GM12878 (cell line): ENCODE results near the gene CHRNG. TPM values are rescaled to one million over a fixed set of nuclear protein-coding genes. Genes with fewer than 3 reads are reported as not detected.

Experiments
- ATAC-seq: fragments of 200-7000 bp; cut with Tn5 transposase; 3 replicates; pipeline ENCODE4 v1.9.1; 2020; ENCODE audit warnings: mild to moderate bottlenecking, moderate library complexity
- BruUV-seq: library from RNA; stranded (reverse); fragments of 400-500 nt; replicated peaks from 2 replicates; lab custom pipeline; 2021; lab: Mats Ljungman, UMichigan
- CTCF ChIA-PET: fragments of 300-600 bp; sonication (Branson Sonifier 250); formaldehyde crosslinking; extraction: SDS; loops from one replicate; lab custom pipeline; 2021; ENCODE audit warnings: inconsistent platforms; lab: Yijun Ruan, JAX
- POLR2A ChIA-PET: fragments of 350-600 bp; formaldehyde crosslinking; extraction: SDS; loops from one replicate; lab custom pipeline; 2021; ENCODE audit warnings: inconsistent platforms; lab: Charles Lee
- RAD21 ChIA-PET: fragments of 300-600 bp; sonication (Branson Sonifier 250); formaldehyde crosslinking; loops from one replicate; lab custom pipeline; 2023; ENCODE audit warnings: antibody characterized with exemption; ENCODE audit not compliant: unreplicated experiment; lab: Charles Lee
- SMC1A ChIA-PET: fragments of 300-600 bp; sonication (Branson Sonifier 250); formaldehyde crosslinking; loops from one replicate; lab custom pipeline; 2023; ENCODE audit not compliant: unreplicated experiment, uncharacterized antibody; lab: Charles Lee
- DNase-seq: peaks from one replicate; pipeline ENCODE4 v3.0.0-alpha.2; 2011; ENCODE audit warnings: low read depth, low spot score
- FAIRE-seq: peaks from 3 replicates; lab custom pipeline; 2011; peaks lifted over from hg19 to GRCh38; lab: Jason Lieb, UNC
- H2AFZ ChIP-seq: 2 replicates; pipeline ENCODE4 v1.6.0; 2011; ENCODE audit warnings: low read depth, low read length, control low read depth; ENCODE audit not compliant: control insufficient read depth
- H3K27ac ChIP-seq: 2 replicates; pipeline ENCODE4 v1.5.1; 2011; ENCODE audit warnings: control low read depth; ENCODE audit not compliant: control insufficient read depth, insufficient read depth
- H3K27me3 ChIP-seq, 2 experiments: replicated peaks in 1 of 2; 2 replicates each; pipeline versions ENCODE4 v1.6.0 to v1.6.1; 2011; ENCODE audit warnings: low read length in 1 of 2; ENCODE audit not compliant: control insufficient read depth in 2 of 2, insufficient read depth in 2 of 2
- H3K36me3 ChIP-seq, 2 experiments: 2 replicates each; pipeline ENCODE4 v1.5.1; 2011; ENCODE audit warnings: low read length in 1 of 2; ENCODE audit not compliant: control insufficient read depth in 2 of 2, insufficient read depth in 2 of 2
- H3K4me1 ChIP-seq: 2 replicates; pipeline ENCODE4 v1.6.1; 2011; ENCODE audit warnings: mild to moderate bottlenecking, low read length, moderate library complexity, mixed read lengths; ENCODE audit not compliant: control insufficient read depth, insufficient read depth
- H3K4me2 ChIP-seq: 2 replicates; pipeline ENCODE4 v1.6.0; 2011; ENCODE audit warnings: control low read depth; ENCODE audit not compliant: control insufficient read depth, insufficient read depth
- H3K4me3 ChIP-seq: fragments of 200-600 bp; sonication (generic); 2 replicates; pipeline ENCODE4 v1.5.1; 2016
- H3K79me2 ChIP-seq: 2 replicates; pipeline ENCODE4 v1.6.0; 2011; ENCODE audit warnings: low read length; ENCODE audit not compliant: control insufficient read depth, insufficient read depth
- H3K9ac ChIP-seq: 2 replicates; pipeline ENCODE4 v1.8.0; 2011; ENCODE audit warnings: low read length, control low read depth, mixed read lengths; ENCODE audit not compliant: control insufficient read depth, insufficient read depth
- H3K9me3 ChIP-seq: replicated peaks from 3 replicates; pipeline ENCODE4 v1.5.1; 2011; ENCODE audit warnings: mild to moderate bottlenecking, low read length; ENCODE audit not compliant: control insufficient read depth, insufficient read depth
- H4K20me1 ChIP-seq: 2 replicates; pipeline ENCODE4 v1.6.0; 2011; ENCODE audit not compliant: control insufficient read depth, insufficient read depth
- BHLHE40 ChIP-seq, 2 experiments: fragments of 450-650 bp in 1 of 2; IDR thresholded peaks; 2 replicates each; pipeline ENCODE4 v1.6.1; 2011 to 2017; ENCODE audit warnings: low read depth in 2 of 2, borderline replicate concordance in 1 of 2, improper control_type of control experiment in 1 of 2, low read length in 1 of 2, mild to moderate bottlenecking in 1 of 2
- CBFB ChIP-seq: IDR thresholded peaks from 2 replicates; pipeline ENCODE4 v1.6.1; 2016; ENCODE audit warnings: antibody characterized with exemption, low read depth
- CEBPB ChIP-seq, 2 experiments: fragments of 150-350 bp in 1 of 2; IDR thresholded peaks; 2 replicates each; pipeline ENCODE4 v1.6.1; 2012 to 2014; ENCODE audit warnings: low read depth in 2 of 2, low read length in 2 of 2, borderline replicate concordance in 1 of 2, inconsistent platforms in 1 of 2
- CREB1 ChIP-seq: IDR thresholded peaks from 2 replicates; pipeline ENCODE4 v1.6.1; 2012; ENCODE audit warnings: low read depth, mild to moderate bottlenecking, inconsistent platforms
- ESRRA ChIP-seq: IDR thresholded peaks from 2 replicates; pipeline ENCODE4 v1.6.1; 2012; ENCODE audit warnings: mild to moderate bottlenecking, low read length, improper control_type of control experiment
- FOXK2 ChIP-seq: fragments of 450-650 bp; IDR thresholded peaks from 2 replicates; pipeline ENCODE4 v1.6.1; 2017; ENCODE audit warnings: mild to moderate bottlenecking, moderate library complexity
- IKZF2 ChIP-seq, 2 experiments: fragments of 450-650 bp; IDR thresholded peaks; 2 replicates each; pipeline ENCODE4 v1.6.1; 2017; ENCODE audit warnings: mild to moderate bottlenecking in 2 of 2, moderate library complexity in 2 of 2
- PRDM15 ChIP-seq: fragments of 450-650 bp; formaldehyde crosslinking; IDR thresholded peaks from 2 replicates; pipeline ENCODE4 v1.4.0; 2020; ENCODE audit warnings: mild to moderate bottlenecking, moderate library complexity
- RELA ChIP-seq: fragments of 450-650 bp; IDR thresholded peaks from 2 replicates; pipeline ENCODE4 v1.8.0; 2014; ENCODE audit warnings: borderline replicate concordance; ENCODE audit not compliant: partially characterized antibody
- RFX5 ChIP-seq: IDR thresholded peaks from 2 replicates; pipeline ENCODE4 v1.6.1; 2011; ENCODE audit warnings: low read depth, low read length, improper control_type of control experiment
- SIX5 ChIP-seq: IDR thresholded peaks from 2 replicates; pipeline ENCODE4 v1.6.1; 2011; ENCODE audit warnings: mild to moderate bottlenecking, low read depth, low read length, moderate library complexity; ENCODE audit not compliant: severe bottlenecking
- SMAD1 ChIP-seq: fragments of 450-650 bp; IDR thresholded peaks from 2 replicates; pipeline ENCODE4 v1.6.1; 2018; ENCODE audit warnings: mild to moderate bottlenecking, low read depth; ENCODE audit not compliant: partially characterized antibody
- SP1 ChIP-seq: IDR thresholded peaks from one replicate; pipeline ENCODE4 v1.6.1; 2011; ENCODE audit warnings: low read depth, low read length
- STAT3 ChIP-seq: IDR thresholded peaks from 2 replicates; pipeline ENCODE4 v1.6.1; 2011; ENCODE audit warnings: low read depth, low read length, improper control_type of control experiment
- ZBED1 ChIP-seq: IDR thresholded peaks from 2 replicates; pipeline ENCODE4 v1.6.1; 2016; ENCODE audit warnings: borderline replicate concordance
- ZNF207 ChIP-seq: fragments of 450-650 bp; IDR thresholded peaks from 2 replicates; pipeline ENCODE4 v1.6.1; 2014; ENCODE audit warnings: antibody characterized with exemption, mild to moderate bottlenecking, borderline replicate concordance
- ZNF217 ChIP-seq: fragments of 450-650 bp; IDR thresholded peaks from 2 replicates; pipeline ENCODE4 v1.6.1; 2017; ENCODE audit warnings: antibody characterized with exemption, mild to moderate bottlenecking
- ZNF24 ChIP-seq: fragments of 450-650 bp; IDR thresholded peaks from 2 replicates; pipeline ENCODE4 v1.6.1; 2017; ENCODE audit warnings: antibody characterized with exemption, mild to moderate bottlenecking
- WGBS: methylation state at CpG from one replicate; pipeline ENCODE4 v1.1.6; 2016; ENCODE audit warnings: low lambda C conversion rate; ENCODE audit not compliant: insufficient replicate concordance, insufficient coverage; ENCODE audit errors: missing lambda C conversion rate; 5-methylcytosine and 5-hydroxymethylcytosine counted together
- in situ Hi-C: fragments of 300-500 bp; cut with MboI; formaldehyde crosslinking; loops from 9 replicates; pipeline ENCODE4 v1.14.3; 2018; ENCODE audit warnings: mixed read lengths
- intact Hi-C: fragments of 100-400 bp; cut with micrococcal nuclease; formaldehyde crosslinking; loops from one replicate; pipeline ENCODE4 v1.14.2; 2022; ENCODE audit not compliant: unreplicated experiment
- polyA plus RNA-seq, 11 experiments: library from polyadenylated mRNA; depleted of rRNA in 4 of 11; unstranded in 6 of 11; stranded (reverse) in 5 of 11; fragments of >200 nt; fragmentation: Nextera tagmentation in 4 of 11; fragmentation: Illumina TruSeq in 1 of 11; extraction: Ambion mirVana in 4 of 11; extraction: Trizol in 1 of 11; gene quantifications; 1 replicate in 1 of 11; 2 replicates in 10 of 11; pipeline versions ENCODE4 v1.2.1 to v1.2.3, GENCODE V29; 2011 to 2016; ENCODE audit warnings: inconsistent platforms in 2 of 11, missing spikeins in 2 of 11, low read depth in 1 of 11
- total RNA-seq, 4 experiments: library from RNA; depleted of rRNA in 3 of 4; stranded (reverse); fragments of >200 nt in 3 of 4; fragmentation: Illumina TruSeq in 1 of 4; extraction: Trizol in 1 of 4; gene quantifications; 2 replicates each; pipeline versions ENCODE4 v1.2.1 to v1.2.3, GENCODE V29; 2013 to 2021
- TF ChIP-seq, protein P1 (sequence below): fragments of 450-650 bp; IDR thresholded peaks from 2 replicates; pipeline ENCODE4 v1.6.1; 2014; ENCODE audit warnings: mild to moderate bottlenecking

The CHRNG gene
- total and polyA plus RNA-seq, 10 of the 15 experiments (the other 5 are each of a cell fraction or from before 2014, with no cell fraction given): 0.17 TPM; not detected in 9

- FAIRE-seq (no peak), ATAC-seq (no peak), DNase-seq (no peak)
- in situ Hi-C loops: no loop called here
- WGBS: 96% methylated on average over 2 of the region's 2 CpGs
- peaks cover 8% of the 10 kb centered on the region; the same call in 1 of the 2 replicates for H3K4me1 ChIP-seq
- ChIA-PET POLR2A (no interaction called here), SMC1A (no interaction called here), RAD21 (no interaction called here), CTCF (no interaction called here)
- no peak overlapping the region for H3K4me2 ChIP-seq
- peaks cover 0 to 24% of the 10 kb centered on the region in 2 experiments; a peak in 3 of 4 replicates for H3K36me3 ChIP-seq
- H4K20me1 ChIP-seq: no peaks in the 10 kb centered on the region
- no peaks in the 10 kb centered on the region for H3K27me3 ChIP-seq
- no peak overlapping the region for H3K4me3 ChIP-seq
- H2AFZ ChIP-seq: no peak overlapping the region
- TF ChIP-seq CREB1 (no peak), SIX5 (no peak), STAT3 (no peak), RFX5 (no peak), PRDM15 (CRISPR knock-in tag) (no peak), ZBED1 (no peak), BHLHE40 (IDR thresholded peaks at IDR 0.05; ENCODE audit: borderline replicate concordance in 1 of 2, low read depth in 2 of 2, low read length in 1 of 2) (no peak), SMAD1 (no peak), ESRRA (no peak), CEBPB (IDR thresholded peaks at IDR 0.05; ENCODE audit: borderline replicate concordance in 1 of 2, low read depth in 2 of 2, low read length in 2 of 2) (no peak), IKZF2 (IDR thresholded peaks at IDR 0.05) (no peak), FOXK2 (no peak), ZNF207 (no peak), RELA (no peak), ZNF24 (no peak), SP1 (no peak), ZNF217 (no peak), CBFB (no peak)
- TF ChIP-seq, protein P1, sequence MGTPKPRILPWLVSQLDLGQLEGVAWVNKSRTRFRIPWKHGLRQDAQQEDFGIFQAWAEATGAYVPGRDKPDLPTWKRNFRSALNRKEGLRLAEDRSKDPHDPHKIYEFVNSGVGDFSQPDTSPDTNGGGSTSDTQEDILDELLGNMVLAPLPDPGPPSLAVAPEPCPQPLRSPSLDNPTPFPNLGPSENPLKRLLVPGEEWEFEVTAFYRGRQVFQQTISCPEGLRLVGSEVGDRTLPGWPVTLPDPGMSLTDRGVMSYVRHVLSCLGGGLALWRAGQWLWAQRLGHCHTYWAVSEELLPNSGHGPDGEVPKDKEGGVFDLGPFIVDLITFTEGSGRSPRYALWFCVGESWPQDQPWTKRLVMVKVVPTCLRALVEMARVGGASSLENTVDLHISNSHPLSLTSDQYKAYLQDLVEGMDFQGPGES: no peak
- intact Hi-C loops: no loop called here
- BruUV-seq: no TSS peak
- H3K9ac ChIP-seq: no peak overlapping the region
- no peaks in the 10 kb centered on the region for H3K9me3 ChIP-seq
- no peak overlapping the region for H3K27ac ChIP-seq
- H3K79me2 ChIP-seq: no peaks in the 10 kb centered on the region
These were observed 37.5 kb downstream of the CHRNG start for GRCh38 chr2:232576995-232577394.
